ENCODE data around the gene WDR62.
"Not testable (repeated sequence)": the region's sequence is repeated elsewhere in the genome, so short reads cannot be mapped to it uniquely, and the experiment has no call there.

Gene WDR62

GRCh38 chr19:36032251-36033104 lies 22.2 kb upstream of the WDR62 start, which contains the start of gene CLIP3:
TSS of gene CLIP3 (minus strand) at chr19:36032873. CDS start at chr19:36032357, 516 bp downstream.
- in situ Hi-C loops (cut with MboI; ENCODE audit: low sequenced_read_pairs) = no loop called here

GRCh38 chr19:36040495-36040894 lies 14.2 kb upstream of the WDR62 start:
- in situ Hi-C loops (cut with MboI; ENCODE audit: low sequenced_read_pairs) = no loop called here

DNA sequence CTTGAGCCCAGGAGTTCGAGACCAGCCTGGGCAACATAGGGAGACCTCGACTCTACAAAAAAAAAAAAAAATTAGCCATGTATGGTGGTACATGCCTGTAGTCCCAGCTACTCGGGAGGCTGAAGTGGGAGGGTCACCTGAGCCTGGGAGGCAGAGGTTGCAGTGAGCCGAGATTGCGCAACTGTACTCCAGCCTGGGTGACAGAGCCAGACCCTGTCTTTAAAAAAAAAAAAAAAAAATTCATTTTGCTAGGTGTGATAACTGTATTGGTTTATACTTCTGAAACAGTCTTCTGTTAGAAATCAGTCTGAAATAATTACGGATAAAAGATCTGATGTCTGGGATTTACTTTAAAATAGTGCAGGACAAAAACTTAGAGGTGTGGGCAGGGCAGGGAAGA lies 13.6 kb upstream of the WDR62 start:
- in situ Hi-C loops (cut with MboI; ENCODE audit: low sequenced_read_pairs) = not testable (repeated sequence)

GRCh38 chr19:36041831-36042230 lies 12.9 kb upstream of the WDR62 start:
- in situ Hi-C loops (cut with MboI; ENCODE audit: low sequenced_read_pairs) = no loop called here

- in situ Hi-C loops (cut with MboI; ENCODE audit: low sequenced_read_pairs) = no loop called here
These were observed 10.7 kb upstream of the WDR62 start for GRCh38 chr19:36043952-36044351.

- in situ Hi-C loops (cut with MboI; ENCODE audit: low sequenced_read_pairs) = no loop called here
These were observed 8.2 kb upstream of the WDR62 start for GRCh38 chr19:36046443-36047050.

DNA sequence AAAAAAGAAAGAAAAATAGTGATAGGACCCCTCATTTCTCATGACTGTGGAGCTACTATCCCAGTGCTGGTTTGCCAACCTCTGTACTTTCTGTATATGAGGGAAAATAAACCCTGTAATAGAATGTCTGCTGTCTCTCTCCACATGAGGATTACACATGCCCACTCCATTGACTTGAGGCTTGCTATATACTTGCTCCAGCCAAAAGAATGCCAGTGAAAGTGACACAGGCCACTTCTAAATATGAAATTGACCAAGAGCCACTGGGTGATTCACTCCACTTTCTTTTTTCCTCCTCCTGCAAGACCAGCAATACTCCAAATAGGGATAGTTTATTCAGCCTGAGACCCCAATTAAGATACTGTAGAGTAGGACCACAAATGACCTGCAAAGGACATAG lies 6.9 kb upstream of the WDR62 start:
- in situ Hi-C loops (cut with MboI; ENCODE audit: low sequenced_read_pairs) = no loop called here

DNA sequence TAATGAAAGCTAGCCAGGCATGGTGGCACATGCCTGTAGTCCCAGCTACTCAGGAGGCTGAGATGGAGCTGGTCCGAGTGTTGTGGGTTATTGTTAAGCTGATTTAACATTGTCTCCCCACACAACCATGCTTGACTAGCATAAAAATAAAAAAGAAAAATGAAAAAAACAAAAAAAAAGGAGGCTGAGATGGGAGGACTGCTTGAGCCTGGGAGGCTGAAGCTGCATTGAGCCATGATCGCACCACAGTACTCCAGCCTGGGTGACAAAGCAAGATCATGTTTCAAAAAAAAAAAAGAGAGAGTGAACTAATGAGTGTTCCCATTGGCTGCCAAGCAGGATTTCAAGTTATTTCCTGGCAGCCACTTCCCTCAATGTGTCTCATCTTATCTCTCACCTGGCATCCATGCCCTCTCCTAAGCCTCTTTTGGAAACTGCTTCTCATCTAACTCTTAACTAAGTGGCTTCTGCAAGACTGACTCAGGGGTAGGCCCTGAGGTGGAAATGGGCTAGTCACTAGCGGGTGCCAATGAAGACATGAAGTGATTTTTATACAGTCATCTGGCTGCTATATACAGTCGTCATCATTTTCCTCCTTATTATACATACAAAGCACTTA lies 5.5 kb upstream of the WDR62 start:
- in situ Hi-C loops (cut with MboI; ENCODE audit: low sequenced_read_pairs) = no loop called here

DNA sequence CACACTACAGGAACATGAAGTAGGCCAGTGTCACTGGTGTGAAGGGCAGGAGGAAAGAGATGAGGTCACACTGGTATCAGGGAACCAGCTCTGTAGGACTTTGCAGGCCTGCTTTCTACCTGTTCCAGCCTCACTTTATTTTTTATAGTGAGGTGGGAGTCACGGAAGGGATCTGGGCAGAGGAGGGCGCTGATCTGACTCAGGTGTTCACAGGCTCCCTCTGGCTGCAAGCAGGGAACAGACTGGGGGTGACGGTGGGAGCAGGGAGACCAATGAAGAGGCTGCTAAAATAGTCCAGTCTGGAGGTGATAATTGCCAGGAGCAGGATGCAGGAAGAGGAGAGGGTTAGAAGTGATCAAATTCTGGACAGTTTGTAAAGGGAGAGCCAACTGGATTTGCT lies 3.5 kb upstream of the WDR62 start:
- in situ Hi-C loops (cut with MboI; ENCODE audit: low sequenced_read_pairs) = no loop called here

DNA sequence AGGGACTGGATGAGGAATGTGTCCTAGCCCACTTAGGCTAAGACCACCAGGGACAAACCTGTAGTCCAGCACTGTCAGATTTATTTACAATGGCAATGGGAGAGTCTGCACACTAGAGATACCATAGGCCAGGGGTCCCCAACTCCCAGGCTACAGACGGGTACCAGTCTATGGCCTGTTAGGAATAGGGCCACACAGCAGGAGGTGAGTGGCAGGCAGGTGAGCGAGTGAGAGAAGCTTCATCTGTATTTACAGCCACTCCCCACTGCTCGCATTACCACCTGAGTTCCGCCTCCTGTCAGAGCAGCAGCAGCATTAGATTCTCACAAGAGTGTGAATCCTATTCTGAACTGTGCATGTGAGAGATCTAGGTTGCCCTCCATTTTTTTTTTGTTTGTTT lies 3.1 kb upstream of the WDR62 start:
- in situ Hi-C loops (cut with MboI; ENCODE audit: low sequenced_read_pairs) = no loop called here

- in situ Hi-C loops (cut with MboI; ENCODE audit: low sequenced_read_pairs) = no loop called here
These were observed 471 bp upstream of the WDR62 start, which contains the start of gene THAP8 for GRCh38 chr19:36054119-36054732. TSS of gene THAP8 (minus strand) at chr19:36054285. CDS start at chr19:36054217, 68 bp downstream.

DNA sequence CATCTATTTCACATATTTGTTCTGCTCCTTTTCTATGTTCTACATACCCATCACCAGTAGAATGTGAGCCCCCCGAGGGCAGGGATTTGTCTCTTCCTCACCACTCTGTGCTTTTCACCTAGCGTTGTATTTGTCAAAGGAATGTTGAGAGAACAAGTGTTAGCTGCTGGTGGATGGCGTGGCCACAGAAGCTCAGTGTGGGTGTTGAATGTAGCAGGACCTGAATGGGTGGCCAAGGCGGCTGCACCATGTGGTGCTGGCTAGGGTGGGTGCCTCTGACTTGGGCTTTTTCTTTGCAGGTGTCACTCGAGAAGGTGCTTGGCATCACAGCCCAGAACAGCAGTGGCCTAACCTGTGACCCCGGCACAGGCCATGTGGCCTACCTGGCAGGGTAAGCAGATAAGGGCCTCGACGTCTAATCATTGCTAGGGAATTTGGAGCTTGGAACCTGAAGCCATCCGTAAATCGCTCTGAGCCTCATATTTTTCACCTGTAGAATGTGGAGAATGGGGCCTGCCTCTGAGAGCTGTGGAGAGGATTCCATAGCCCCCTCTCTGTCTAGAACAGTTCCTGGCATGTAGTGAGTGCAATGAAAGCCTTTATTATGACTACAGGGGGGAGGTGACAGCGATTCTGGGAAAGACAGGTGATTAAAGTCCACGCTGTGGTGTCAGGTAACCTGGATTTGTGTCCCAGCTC lies 3.9 kb downstream of the WDR62 start:
- in situ Hi-C loops (cut with MboI; ENCODE audit: low sequenced_read_pairs) = no loop called here

DNA sequence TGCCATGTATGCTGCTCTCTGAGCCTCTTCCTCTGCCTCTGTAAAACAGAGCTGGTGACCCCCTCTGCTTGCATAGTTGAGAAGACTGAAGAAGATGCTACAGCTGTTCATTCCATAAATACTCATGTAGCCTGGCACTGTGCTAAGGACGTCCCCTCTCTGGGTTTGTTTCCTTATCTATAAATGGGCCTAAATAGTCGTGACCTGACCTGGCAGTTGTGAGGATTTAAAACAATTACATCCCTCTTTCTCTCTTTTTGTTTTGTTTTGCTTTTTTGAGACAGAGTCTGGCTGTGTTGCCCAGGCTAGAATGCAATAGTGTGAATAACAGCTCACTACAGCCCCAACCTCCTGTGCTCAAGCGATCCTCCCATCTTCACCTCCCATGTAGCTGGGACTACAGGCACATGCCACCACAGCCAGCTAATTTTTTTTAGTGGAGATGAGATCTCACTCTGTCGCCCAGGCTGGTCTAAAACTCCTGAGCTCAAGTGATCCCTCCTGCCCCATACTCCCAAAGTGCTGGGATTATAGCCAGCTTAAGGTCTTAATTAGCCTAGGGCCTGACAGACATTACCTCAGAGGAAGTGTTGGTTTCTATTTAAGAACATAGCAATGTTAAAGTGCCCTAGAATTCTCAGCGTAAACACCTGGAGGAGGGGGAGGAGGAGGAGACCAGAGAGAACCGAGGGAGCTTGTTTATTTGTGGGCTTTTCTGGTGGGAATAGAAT lies 4.6 kb downstream of the WDR62 start:
- in situ Hi-C loops (cut with MboI; ENCODE audit: low sequenced_read_pairs) = no loop called here

DNA sequence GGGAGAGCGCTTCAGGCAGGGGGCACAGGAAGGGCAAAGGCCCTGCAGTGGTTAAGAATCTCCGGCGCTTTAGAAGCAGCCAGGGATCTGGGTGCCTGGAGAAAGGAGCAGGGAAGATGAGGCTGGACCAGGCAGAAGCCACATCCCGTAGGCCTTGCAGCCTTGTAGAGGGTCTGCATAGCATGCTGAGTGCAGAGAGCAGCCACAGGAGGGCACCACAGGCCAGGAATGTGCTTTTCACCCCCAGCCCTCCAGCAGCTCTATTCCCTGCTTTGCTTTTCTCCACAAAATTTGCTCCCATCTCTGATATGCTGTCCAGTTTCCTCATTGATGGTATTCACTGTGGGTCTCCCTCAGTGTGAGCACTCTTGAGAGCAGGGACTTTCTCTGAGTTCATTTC lies 5.7 kb downstream of the WDR62 start:
- in situ Hi-C loops (cut with MboI; ENCODE audit: low sequenced_read_pairs) = no loop called here

- in situ Hi-C loops (cut with MboI; ENCODE audit: low sequenced_read_pairs) = no loop called here
These were observed 6.7 kb downstream of the WDR62 start for GRCh38 chr19:36061367-36061766.

- in situ Hi-C loops (cut with MboI; ENCODE audit: low sequenced_read_pairs) = no loop called here
These were observed 10.1 kb downstream of the WDR62 start for GRCh38 chr19:36064826-36065225.

- in situ Hi-C loops (cut with MboI; ENCODE audit: low sequenced_read_pairs) = no loop called here
These were observed 13.0 kb downstream of the WDR62 start for GRCh38 chr19:36067681-36068080.

- in situ Hi-C loops (cut with MboI; ENCODE audit: low sequenced_read_pairs) = not testable (repeated sequence)
These were observed 14.3 kb downstream of the WDR62 start for GRCh38 chr19:36068810-36069499.

DNA sequence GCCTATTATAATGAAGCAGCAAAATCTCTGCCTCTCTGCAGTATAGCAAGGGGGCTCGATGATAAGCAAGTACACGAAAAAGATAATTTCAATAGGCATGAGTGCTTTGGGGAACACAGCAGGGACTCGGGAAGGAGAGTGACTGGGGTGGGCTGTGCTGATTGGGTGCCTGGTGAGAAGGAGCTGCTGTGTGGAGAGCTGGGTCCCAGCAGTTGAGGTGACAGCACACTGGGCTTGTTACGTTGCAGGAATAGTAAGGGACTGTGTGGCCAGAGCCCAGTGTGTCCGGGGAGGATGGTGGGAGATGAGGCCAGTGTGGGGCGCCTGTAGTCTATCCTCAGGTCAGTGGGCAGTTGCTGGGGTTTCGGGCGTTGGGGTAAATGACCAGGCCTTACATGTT lies 17.4 kb downstream of the WDR62 start:
- in situ Hi-C loops (cut with MboI; ENCODE audit: low sequenced_read_pairs) = no loop called here

Data from HL-60/S4 treated with phorbol 12-myristate 13-acetate at 8.2 ng/mL for 4 days and 3 days (cell line).